MG63 (cell line): Measurements from ENCODE around the gene PDCD11. TPM values are rescaled to one million over a fixed set of nuclear protein-coding genes. Genes with fewer than 3 reads are reported as not detected.
A peak's percentile ranks its signal among the peaks of the same experiment; 100 is the strongest.
"Not testable (repeated sequence)": the region's sequence is repeated elsewhere in the genome, so short reads cannot be mapped to it uniquely, and the experiment has no call there.

Experiments used
- DNase-seq: peaks from one replicate; pipeline ENCODE4 v3.0.0-alpha.2; 2020
- H3K27me3 ChIP-seq: fragments of 250-450 bp; sonication (Bioruptor Pico); 2 replicates; pipeline ENCODE4 v1.5.1; 2020; ENCODE audit warnings: mild to moderate bottlenecking, moderate library complexity
- H3K36me3 ChIP-seq: fragments of 250-450 bp; sonication (Bioruptor Pico); 2 replicates; pipeline ENCODE4 v1.5.1; 2020; ENCODE audit warnings: mild to moderate bottlenecking, moderate library complexity
- H3K4me3 ChIP-seq: fragments of 250-450 bp; sonication (Bioruptor Pico); 2 replicates; pipeline ENCODE4 v1.5.1; 2020; ENCODE audit warnings: mild to moderate bottlenecking, moderate library complexity
- H3K9me3 ChIP-seq: fragments of 250-450 bp; sonication (Bioruptor Pico); 2 replicates; pipeline ENCODE4 v1.5.1; 2020; ENCODE audit warnings: mild to moderate bottlenecking, moderate library complexity
- total RNA-seq: library from RNA; depleted of rRNA; stranded (reverse); fragments of >200 nt; shearing (Covaris generic); gene quantifications from 2 replicates; pipeline ENCODE4 v1.2.3, GENCODE V29; 2014; ENCODE audit warnings: low replicate concordance

The PDCD11 gene
- total RNA-seq, 1 experiment from 2014 or later = 42.5 TPM

DNA sequence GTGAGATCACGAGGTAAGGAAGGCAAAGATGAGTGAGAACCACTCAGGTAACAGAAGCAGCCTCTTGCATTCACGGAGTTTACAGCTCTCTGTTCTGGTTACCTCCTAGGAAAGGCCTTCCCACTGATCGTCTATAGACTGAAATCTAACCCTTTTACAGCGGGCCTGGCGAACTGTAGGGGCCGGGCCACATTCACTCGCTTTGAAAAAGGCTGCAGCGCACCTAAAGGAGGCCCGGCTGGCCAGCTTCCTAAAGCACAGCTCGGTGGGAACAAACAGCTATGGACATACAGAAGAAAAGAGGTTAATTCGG, 716 bp upstream of the PDCD11 start:
- no peaks in the 10 kb centered on the region for H3K27me3 ChIP-seq
- peak overlapping the region; percentile 91 for H3K4me3 ChIP-seq
- no peaks in the 10 kb centered on the region for H3K9me3 ChIP-seq
- peaks cover 71% of the 10 kb centered on the region for H3K36me3 ChIP-seq
- DNase-seq = peak; percentile 7

GRCh38 chr10:103396789-103397087, 312 bp downstream of the PDCD11 start:
- Histone ChIP-seq H3K36me3 (peaks cover 70% of the 10 kb centered on the region), H3K4me3 (peak overlapping the region; percentile 91), H3K27me3 (no peaks in the 10 kb centered on the region), H3K9me3 (no peaks in the 10 kb centered on the region)
- DNase-seq = no peak

DNA sequence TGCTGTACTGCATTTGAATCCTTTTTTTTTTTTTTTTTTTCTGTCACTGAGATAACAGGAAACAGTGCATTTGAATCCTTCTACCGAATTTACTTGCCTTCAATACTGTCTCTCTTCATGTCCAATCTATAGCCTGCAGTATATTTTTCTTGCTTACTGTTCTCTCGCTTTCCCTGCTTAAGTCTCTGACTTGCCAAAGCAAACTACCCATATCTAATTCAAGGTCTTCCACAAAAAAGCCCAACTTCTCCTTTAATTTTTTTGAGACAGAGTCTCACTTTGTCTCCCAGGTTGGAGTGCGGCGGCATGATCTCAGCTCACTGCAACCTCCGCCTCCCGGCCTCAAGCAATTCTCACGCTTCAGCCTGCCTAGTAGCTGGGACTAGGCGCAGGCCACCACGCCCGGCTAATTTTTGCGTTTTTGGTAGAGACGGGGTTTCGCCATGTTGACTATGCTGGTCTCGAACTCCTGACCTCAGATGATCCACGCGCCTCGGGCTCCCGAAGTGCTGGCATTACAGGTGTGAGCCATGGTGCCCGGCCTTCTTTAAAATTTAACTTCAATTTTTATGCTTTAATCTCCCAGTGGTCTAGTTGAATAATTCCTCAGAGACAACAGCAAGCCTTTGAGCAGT, 882 bp downstream of the PDCD11 start:
- Histone ChIP-seq H3K9me3 (no peaks in the 10 kb centered on the region), H3K4me3 (peak overlapping the region; percentile 91), H3K36me3 (peaks cover 70% of the 10 kb centered on the region), H3K27me3 (no peaks in the 10 kb centered on the region)
- no peak for DNase-seq

- H3K4me3 ChIP-seq = no peak overlapping the region
- peaks cover 90% of the 10 kb centered on the region for H3K36me3 ChIP-seq
- H3K27me3 ChIP-seq = no peaks in the 10 kb centered on the region
- DNase-seq = no peak
- H3K9me3 ChIP-seq = no peaks in the 10 kb centered on the region
Observed at GRCh38 chr10:103413564-103413963, 17.1 kb downstream of the PDCD11 start.

DNA sequence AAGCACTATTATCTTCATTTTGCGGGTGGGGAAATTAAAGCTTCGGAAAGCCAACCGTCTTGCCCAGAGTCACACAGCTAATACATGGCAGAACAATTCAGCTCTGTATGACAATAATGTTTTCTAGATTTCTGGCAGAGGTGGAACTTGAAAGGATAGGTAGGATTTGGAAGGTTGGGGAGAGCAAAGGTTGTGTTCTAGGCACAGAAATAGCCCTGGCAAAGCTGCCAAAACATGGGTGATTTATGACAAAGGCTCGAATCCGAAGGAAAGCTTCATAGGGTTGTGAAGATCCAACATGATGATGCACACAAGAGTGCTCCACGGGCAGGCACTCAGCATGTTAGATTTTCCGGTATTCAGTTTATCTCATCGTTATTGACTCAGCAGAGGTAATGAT, 19.2 kb downstream of the PDCD11 start:
- peaks cover 87% of the 10 kb centered on the region for H3K36me3 ChIP-seq
- no peaks in the 10 kb centered on the region for H3K27me3 ChIP-seq
- H3K4me3 ChIP-seq = no peak overlapping the region
- no peaks in the 10 kb centered on the region for H3K9me3 ChIP-seq
- no peak for DNase-seq

DNA sequence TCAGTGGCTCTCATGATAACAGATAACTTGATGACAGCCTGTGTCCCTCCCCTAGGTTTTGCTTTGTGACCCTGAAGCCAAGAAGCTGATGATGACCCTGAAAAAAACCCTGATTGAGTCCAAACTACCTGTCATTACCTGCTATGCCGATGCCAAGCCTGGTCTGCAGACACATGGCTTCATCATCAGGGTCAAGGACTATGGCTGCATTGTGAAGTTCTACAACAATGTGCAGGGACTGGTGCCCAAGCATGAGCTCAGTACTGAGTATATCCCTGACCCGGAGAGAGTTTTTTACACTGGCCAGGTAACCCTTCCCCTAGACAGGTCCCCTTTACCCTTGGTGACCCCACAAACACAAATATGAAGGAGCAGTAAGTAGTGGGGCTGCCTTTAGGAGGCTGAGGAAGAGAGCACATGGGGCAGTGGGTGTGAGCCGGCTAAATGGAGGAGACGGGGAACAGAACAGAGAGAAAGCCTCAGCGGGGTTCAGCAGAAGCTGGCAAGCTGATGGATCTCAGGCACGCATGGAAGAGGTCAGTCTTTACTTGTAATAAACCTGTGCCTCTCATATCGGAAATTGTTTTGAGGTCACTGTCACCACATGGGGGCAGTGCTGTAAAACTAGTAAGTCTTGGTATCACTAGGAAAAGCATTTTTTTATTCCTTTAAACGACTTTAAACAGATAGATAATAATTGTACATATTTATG, 20.2 kb downstream of the PDCD11 start:
- peaks cover 84% of the 10 kb centered on the region for H3K36me3 ChIP-seq
- peak; percentile 11 for DNase-seq
- H3K27me3 ChIP-seq = no peaks in the 10 kb centered on the region
- no peaks in the 10 kb centered on the region for H3K9me3 ChIP-seq
- no peak overlapping the region for H3K4me3 ChIP-seq

GRCh38 chr10:103417148-103417469, 20.7 kb downstream of the PDCD11 start:
- not testable (repeated sequence) for H3K27me3 ChIP-seq, H3K4me3 ChIP-seq, DNase-seq, H3K9me3 ChIP-seq
- H3K36me3 ChIP-seq = peaks cover 80% of the 10 kb centered on the region

GRCh38 chr10:103417601-103418000, 21.2 kb downstream of the PDCD11 start:
- DNase-seq = no peak
- no peaks in the 10 kb centered on the region for H3K27me3 ChIP-seq
- peaks cover 80% of the 10 kb centered on the region for H3K36me3 ChIP-seq
- H3K4me3 ChIP-seq = no peak overlapping the region
- H3K9me3 ChIP-seq = no peaks in the 10 kb centered on the region

GRCh38 chr10:103419101-103419500, 22.7 kb downstream of the PDCD11 start:
- Histone ChIP-seq H3K27me3 (no peaks in the 10 kb centered on the region), H3K36me3 (peaks cover 80% of the 10 kb centered on the region), H3K4me3 (no peak overlapping the region), H3K9me3 (no peaks in the 10 kb centered on the region)
- no peak for DNase-seq

- Histone ChIP-seq H3K27me3 (no peaks in the 10 kb centered on the region), H3K4me3 (no peak overlapping the region), H3K36me3 (peaks cover 78% of the 10 kb centered on the region), H3K9me3 (no peaks in the 10 kb centered on the region)
- no peak for DNase-seq
Observed at GRCh38 chr10:103423748-103424147, 27.3 kb downstream of the PDCD11 start.

DNA sequence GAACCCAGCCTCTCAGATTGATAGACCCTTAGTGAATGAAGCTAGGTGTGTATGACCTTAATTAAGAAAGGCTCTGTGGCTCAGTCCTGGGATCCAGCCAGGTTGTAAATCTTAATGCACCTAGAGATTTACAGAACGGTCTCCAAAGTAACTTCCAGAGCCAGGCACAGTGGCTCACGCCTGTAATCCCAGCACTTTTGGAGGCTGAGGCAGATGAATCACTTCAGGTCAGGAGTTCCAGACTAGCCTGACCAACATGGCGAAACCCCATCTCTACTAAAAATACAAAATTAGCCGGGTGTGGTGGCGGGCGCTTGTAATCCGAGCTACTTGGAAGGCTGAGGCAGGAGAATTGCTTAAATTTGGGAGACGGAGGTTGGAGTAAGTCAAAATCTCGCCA, 31.4 kb downstream of the PDCD11 start:
- no peaks in the 10 kb centered on the region for H3K9me3 ChIP-seq
- no peaks in the 10 kb centered on the region for H3K27me3 ChIP-seq
- H3K4me3 ChIP-seq = no peak overlapping the region
- peaks cover 83% of the 10 kb centered on the region for H3K36me3 ChIP-seq
- no peak for DNase-seq

DNA sequence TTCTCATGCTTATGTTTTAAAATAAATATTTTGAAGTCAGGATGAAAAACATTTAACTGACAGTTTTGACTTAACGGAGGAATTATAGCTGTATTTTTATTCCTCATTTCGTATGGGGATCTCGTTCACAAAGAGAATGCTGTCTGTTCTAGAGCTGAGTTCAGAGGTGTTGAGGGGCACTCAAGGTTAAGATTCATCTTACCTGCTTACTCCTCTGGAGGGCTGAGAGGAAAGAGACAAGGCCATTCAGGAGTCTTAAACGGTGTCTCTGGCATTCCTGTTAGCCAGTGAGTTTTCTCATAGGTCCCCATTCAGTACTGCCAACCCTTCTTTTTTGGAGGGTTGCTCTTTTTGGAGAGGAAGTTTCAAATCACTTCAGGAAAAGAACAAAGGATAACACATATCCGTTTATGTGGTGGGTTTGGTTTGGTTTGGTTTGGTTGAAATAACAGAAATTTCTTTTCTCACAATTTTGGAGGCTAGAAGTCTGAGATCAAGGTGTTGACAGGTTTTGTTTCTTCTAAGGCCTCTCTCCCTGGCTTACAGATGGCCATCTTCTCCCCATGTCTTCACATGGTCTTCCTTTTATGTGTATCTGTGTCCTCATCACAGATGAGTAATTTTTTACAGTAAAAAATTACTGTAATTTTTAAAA, 32.7 kb downstream of the PDCD11 start:
- peaks cover 83% of the 10 kb centered on the region for H3K36me3 ChIP-seq
- DNase-seq = no peak
- H3K27me3 ChIP-seq = no peaks in the 10 kb centered on the region
- H3K9me3 ChIP-seq = no peaks in the 10 kb centered on the region
- H3K4me3 ChIP-seq = no peak overlapping the region

DNA sequence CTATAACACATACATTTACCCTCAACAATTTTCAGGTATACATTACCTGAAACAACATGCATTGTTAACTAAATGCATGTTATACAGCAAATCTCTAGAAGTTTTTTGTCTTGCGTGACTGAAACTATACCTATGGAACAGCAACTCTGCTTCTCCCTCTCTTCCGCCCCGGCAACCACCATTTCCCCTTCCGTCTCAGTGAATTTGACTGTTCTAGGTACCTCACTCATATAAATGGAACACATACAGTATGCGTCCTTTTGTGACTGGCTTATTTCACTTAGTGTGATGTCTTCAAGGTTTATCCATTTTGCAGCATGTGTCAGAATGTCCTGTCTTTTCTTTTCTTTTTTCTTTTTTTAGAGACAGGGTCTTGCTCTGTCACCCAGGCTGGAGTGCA, 33.2 kb downstream of the PDCD11 start:
- Histone ChIP-seq H3K4me3 (no peak overlapping the region), H3K9me3 (no peaks in the 10 kb centered on the region), H3K36me3 (peaks cover 83% of the 10 kb centered on the region), H3K27me3 (no peaks in the 10 kb centered on the region)
- no peak for DNase-seq

GRCh38 chr10:103431902-103432301, 35.5 kb downstream of the PDCD11 start:
- Histone ChIP-seq H3K36me3 (peaks cover 85% of the 10 kb centered on the region), H3K4me3 (no peak overlapping the region), H3K27me3 (no peaks in the 10 kb centered on the region), H3K9me3 (no peaks in the 10 kb centered on the region)
- no peak for DNase-seq

- DNase-seq = no peak
- H3K36me3 ChIP-seq = peaks cover 86% of the 10 kb centered on the region
- no peaks in the 10 kb centered on the region for H3K9me3 ChIP-seq
- no peaks in the 10 kb centered on the region for H3K27me3 ChIP-seq
- no peak overlapping the region for H3K4me3 ChIP-seq
Observed at GRCh38 chr10:103433858-103434257, 37.4 kb downstream of the PDCD11 start.

- no peak for DNase-seq
- Histone ChIP-seq H3K27me3 (no peaks in the 10 kb centered on the region), H3K36me3 (peaks cover 91% of the 10 kb centered on the region), H3K4me3 (no peak overlapping the region), H3K9me3 (no peaks in the 10 kb centered on the region)
Observed at GRCh38 chr10:103439776-103440175, 43.4 kb downstream of the PDCD11 start.

- peaks cover 94% of the 10 kb centered on the region for H3K36me3 ChIP-seq
- no peak for DNase-seq
- H3K9me3 ChIP-seq = no peaks in the 10 kb centered on the region
- no peak overlapping the region for H3K4me3 ChIP-seq
- H3K27me3 ChIP-seq = no peaks in the 10 kb centered on the region
Observed at GRCh38 chr10:103440416-103440815, 44.0 kb downstream of the PDCD11 start.

GRCh38 chr10:103441206-103441605, 44.8 kb downstream of the PDCD11 start:
- Histone ChIP-seq H3K9me3 (no peaks in the 10 kb centered on the region), H3K27me3 (no peaks in the 10 kb centered on the region), H3K36me3 (peaks cover 96% of the 10 kb centered on the region), H3K4me3 (no peak overlapping the region)
- no peak for DNase-seq
